ENCODE results near the gene PDSS1. TPM values are rescaled to one million over a fixed set of nuclear protein-coding genes. Genes with fewer than 3 reads are reported as not detected.
"Not testable (repeated sequence)": the region's sequence is repeated elsewhere in the genome, so short reads cannot be mapped to it uniquely, and the experiment has no call there.

PDSS1 gene
- total RNA-seq, 1 donor, result 1.8 TPM

DNA sequence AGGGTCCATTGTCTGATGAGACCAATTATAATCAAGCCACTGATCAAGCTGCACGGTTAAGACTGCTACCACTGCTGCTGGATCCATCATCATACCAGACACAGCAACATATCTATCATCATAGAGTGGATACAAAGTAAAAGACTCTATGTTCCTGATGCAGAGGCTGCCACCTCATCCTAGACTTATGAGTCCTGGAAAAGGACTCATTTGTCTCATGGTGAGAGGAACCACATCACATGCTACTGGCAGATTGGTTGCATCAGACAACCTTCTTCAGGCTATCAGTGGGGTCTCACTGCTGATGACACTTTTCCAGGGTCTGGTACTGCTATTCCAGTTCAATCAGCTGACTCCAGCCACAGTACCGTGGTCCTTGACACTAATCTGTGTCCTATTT, 84.3 kb downstream of the PDSS1 start:
- Histone ChIP-seq H2AFZ (ENCODE audit: low read length) (no peak overlapping the region), H3K27ac (ENCODE audit: low read depth, low read length) (peak overlapping the region; percentile 83), H3K36me3 (ENCODE audit: insufficient read depth, low read length) (no peaks in the 10 kb centered on the region), H3K4me3 (ENCODE audit: insufficient read depth, low read length) (peak overlapping the region; percentile 11), H3K4me2 (ENCODE audit: insufficient read depth, low read length) (peak overlapping the region; percentile 44), H3K27me3 (ENCODE audit: insufficient read depth, low read length) (no peaks in the 10 kb centered on the region), H3K9me3 (ENCODE audit: low read depth, low read length) (no peaks in the 10 kb centered on the region), H4K20me1 (ENCODE audit: insufficient read depth, low read length) (peaks cover 45% of the 10 kb centered on the region), H3K79me2 (ENCODE audit: insufficient read depth, low read length) (peaks cover 94% of the 10 kb centered on the region), H3K4me1 (ENCODE audit: insufficient read depth, low read length) (peaks cover 18% of the 10 kb centered on the region)
- TF ChIP-seq, protein P1, sequence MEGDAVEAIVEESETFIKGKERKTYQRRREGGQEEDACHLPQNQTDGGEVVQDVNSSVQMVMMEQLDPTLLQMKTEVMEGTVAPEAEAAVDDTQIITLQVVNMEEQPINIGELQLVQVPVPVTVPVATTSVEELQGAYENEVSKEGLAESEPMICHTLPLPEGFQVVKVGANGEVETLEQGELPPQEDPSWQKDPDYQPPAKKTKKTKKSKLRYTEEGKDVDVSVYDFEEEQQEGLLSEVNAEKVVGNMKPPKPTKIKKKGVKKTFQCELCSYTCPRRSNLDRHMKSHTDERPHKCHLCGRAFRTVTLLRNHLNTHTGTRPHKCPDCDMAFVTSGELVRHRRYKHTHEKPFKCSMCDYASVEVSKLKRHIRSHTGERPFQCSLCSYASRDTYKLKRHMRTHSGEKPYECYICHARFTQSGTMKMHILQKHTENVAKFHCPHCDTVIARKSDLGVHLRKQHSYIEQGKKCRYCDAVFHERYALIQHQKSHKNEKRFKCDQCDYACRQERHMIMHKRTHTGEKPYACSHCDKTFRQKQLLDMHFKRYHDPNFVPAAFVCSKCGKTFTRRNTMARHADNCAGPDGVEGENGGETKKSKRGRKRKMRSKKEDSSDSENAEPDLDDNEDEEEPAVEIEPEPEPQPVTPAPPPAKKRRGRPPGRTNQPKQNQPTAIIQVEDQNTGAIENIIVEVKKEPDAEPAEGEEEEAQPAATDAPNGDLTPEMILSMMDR (IDR thresholded peaks at IDR 0.05; ENCODE audit: extremely low read depth, low read depth, low read length), result no peak
- no peak for DNase-seq (ENCODE audit: insufficient read length, low spot score, missing footprints)

DNA sequence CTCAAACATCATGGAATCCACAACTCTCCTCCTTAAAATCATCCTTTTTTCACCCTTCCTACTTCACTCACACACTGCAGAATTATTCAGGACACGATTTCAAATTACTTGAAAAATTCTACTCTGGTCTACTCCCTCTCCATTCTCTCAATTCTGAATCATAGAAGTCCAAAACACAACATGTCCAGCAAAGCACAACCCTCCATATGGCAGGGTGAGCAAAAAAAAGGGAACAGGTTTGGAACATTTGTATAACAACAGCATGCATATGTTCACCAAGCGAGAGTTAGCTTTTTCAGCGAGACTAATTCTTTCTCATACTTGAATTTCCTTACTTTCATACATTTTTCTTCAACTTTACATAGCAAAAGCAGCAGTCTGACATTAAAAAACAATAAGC, 89.9 kb downstream of the PDSS1 start:
- Histone ChIP-seq H3K4me3 (ENCODE audit: insufficient read depth, low read length) (no peak overlapping the region), H4K20me1 (ENCODE audit: insufficient read depth, low read length) (peaks cover 29% of the 10 kb centered on the region), H3K9me3 (ENCODE audit: low read depth, low read length) (no peaks in the 10 kb centered on the region), H2AFZ (ENCODE audit: low read length) (no peak overlapping the region), H3K4me1 (ENCODE audit: insufficient read depth, low read length) (peaks cover 7% of the 10 kb centered on the region), H3K36me3 (ENCODE audit: insufficient read depth, low read length) (no peaks in the 10 kb centered on the region), H3K4me2 (ENCODE audit: insufficient read depth, low read length) (no peak overlapping the region), H3K79me2 (ENCODE audit: insufficient read depth, low read length) (peaks cover 88% of the 10 kb centered on the region), H3K27me3 (ENCODE audit: insufficient read depth, low read length) (no peaks in the 10 kb centered on the region), H3K27ac (ENCODE audit: low read depth, low read length) (no peak overlapping the region)
- TF ChIP-seq, protein P1 (IDR thresholded peaks at IDR 0.05; ENCODE audit: extremely low read depth, low read depth, low read length), result no peak
- DNase-seq (ENCODE audit: insufficient read length, low spot score, missing footprints), result no peak

DNA sequence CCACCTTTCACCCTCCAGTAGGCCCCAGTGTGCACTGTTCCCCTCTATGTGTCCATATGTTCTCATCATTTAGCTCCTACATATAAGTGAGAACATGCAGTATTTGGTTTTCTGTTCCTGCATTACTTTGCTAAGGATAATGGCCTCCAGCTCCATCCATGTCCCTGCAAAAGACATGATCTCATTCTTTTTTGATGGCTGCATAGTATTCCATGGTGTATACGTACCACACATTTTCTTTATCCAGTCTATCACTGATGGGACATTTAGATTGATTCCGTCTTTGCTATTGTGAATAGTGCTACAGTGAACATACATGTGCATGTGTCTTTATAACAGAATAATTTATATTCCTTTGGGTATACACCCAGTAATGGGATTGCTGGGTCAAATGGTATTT, 92.3 kb downstream of the PDSS1 start:
- Histone ChIP-seq H3K79me2 (ENCODE audit: insufficient read depth, low read length) (peaks cover 84% of the 10 kb centered on the region), H4K20me1 (ENCODE audit: insufficient read depth, low read length) (peaks cover 16% of the 10 kb centered on the region)
- not testable (repeated sequence) for H2AFZ ChIP-seq (ENCODE audit: low read length); H3K9me3 ChIP-seq (ENCODE audit: low read depth, low read length); H3K4me3 ChIP-seq (ENCODE audit: insufficient read depth, low read length); H3K27ac ChIP-seq (ENCODE audit: low read depth, low read length); H3K4me1 ChIP-seq (ENCODE audit: insufficient read depth, low read length); DNase-seq (ENCODE audit: insufficient read length, low spot score, missing footprints); H3K4me2 ChIP-seq (ENCODE audit: insufficient read depth, low read length); H3K27me3 ChIP-seq (ENCODE audit: insufficient read depth, low read length); H3K36me3 ChIP-seq (ENCODE audit: insufficient read depth, low read length)

DNA sequence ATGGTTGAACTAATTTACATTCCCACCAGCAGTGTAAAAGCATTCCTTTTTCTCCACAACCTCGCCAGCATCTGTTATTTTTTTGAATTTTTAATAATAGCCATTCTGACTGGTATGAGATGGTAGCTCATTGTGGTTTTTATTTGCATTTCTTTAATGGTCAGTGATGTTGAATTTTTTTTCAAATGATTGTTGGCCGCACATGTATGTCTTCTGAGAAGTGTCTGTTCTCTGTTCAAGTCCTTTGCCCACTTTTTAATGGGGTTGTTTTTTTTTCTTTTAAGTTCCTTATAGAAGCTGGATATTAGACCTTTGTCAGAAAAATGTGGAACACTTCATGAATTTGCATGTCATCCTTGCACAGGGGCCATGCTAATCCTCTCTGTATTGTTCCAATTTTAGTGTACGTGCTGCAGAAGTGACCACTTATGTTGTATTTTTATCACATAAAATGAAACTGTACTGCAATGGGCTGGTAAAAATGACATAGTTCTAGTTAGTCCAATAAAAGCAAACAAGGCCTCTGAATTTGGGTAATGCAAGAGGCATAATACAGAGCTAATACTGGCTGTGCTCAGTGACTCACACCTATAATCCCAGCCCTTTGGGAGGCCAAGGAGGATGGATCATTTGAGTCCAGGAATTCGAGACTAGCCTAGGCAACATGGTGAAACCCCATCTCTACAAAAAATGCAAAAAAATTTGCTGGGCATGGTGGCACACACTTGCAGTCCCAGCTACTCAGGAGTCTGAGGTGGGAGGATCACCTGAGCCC, 92.9 kb downstream of the PDSS1 start:
- no peak for DNase-seq (ENCODE audit: insufficient read length, low spot score, missing footprints)
- Histone ChIP-seq H3K4me3 (ENCODE audit: insufficient read depth, low read length) (no peak overlapping the region), H3K4me1 (ENCODE audit: insufficient read depth, low read length) (peaks cover 7% of the 10 kb centered on the region), H3K4me2 (ENCODE audit: insufficient read depth, low read length) (peak overlapping the region; percentile 8), H3K79me2 (ENCODE audit: insufficient read depth, low read length) (peaks cover 84% of the 10 kb centered on the region), H3K9me3 (ENCODE audit: low read depth, low read length) (no peaks in the 10 kb centered on the region), H3K27ac (ENCODE audit: low read depth, low read length) (no peak overlapping the region), H2AFZ (ENCODE audit: low read length) (no peak overlapping the region), H4K20me1 (ENCODE audit: insufficient read depth, low read length) (peaks cover 10% of the 10 kb centered on the region), H3K27me3 (ENCODE audit: insufficient read depth, low read length) (no peaks in the 10 kb centered on the region), H3K36me3 (ENCODE audit: insufficient read depth, low read length) (no peaks in the 10 kb centered on the region)
- TF ChIP-seq, protein P1 (IDR thresholded peaks at IDR 0.05; ENCODE audit: extremely low read depth, low read depth, low read length), result no peak

Data from osteoblast (primary cell).